DND-41 (cell line): ENCODE data around the gene TMPRSS3.

Experiments
- ATAC-seq: fragments of 200-7000 bp; cut with Tn5 transposase; 3 replicates; pipeline ENCODE4 v1.9.1; 2021; ENCODE audit warnings: low read depth; ENCODE audit not compliant: insufficient read depth
- DNase-seq: peaks from one replicate; pipeline ENCODE4 v3.0.0-alpha.2; 2020
- H2AFZ ChIP-seq: 2 replicates; pipeline ENCODE4 v1.6.0; 2012; ENCODE audit warnings: low read depth, low read length
- H3K27ac ChIP-seq: 2 replicates; pipeline ENCODE4 v1.5.1; 2012; ENCODE audit warnings: low read length, inconsistent platforms
- H3K27me3 ChIP-seq: fragments of 200-600 bp; sonication (generic); 2 replicates; pipeline ENCODE4 v1.6.0; 2012; ENCODE audit warnings: low read length, mild to moderate bottlenecking, inconsistent platforms; ENCODE audit not compliant: insufficient read depth, poor library complexity
- H3K36me3 ChIP-seq: 2 replicates; pipeline ENCODE4 v1.5.1; 2012; ENCODE audit warnings: low read length, inconsistent platforms; ENCODE audit not compliant: insufficient read depth
- H3K4me1 ChIP-seq: 2 replicates; pipeline ENCODE4 v1.5.1; 2012; ENCODE audit warnings: mild to moderate bottlenecking, low read length; ENCODE audit not compliant: insufficient read depth
- H3K4me2 ChIP-seq: 2 replicates; pipeline ENCODE4 v1.6.0; 2012; ENCODE audit warnings: mild to moderate bottlenecking, moderate library complexity, low read length, inconsistent platforms; ENCODE audit not compliant: insufficient read depth
- H3K4me3 ChIP-seq, 2 experiments: fragments of 200-600 bp in 1 of 2; shearing (Covaris generic) in 1 of 2; 2 replicates each; pipeline ENCODE4 v1.5.1; 2012 to 2016; ENCODE audit warnings: inconsistent platforms in 2 of 2, low read length in 2 of 2, mild to moderate bottlenecking in 2 of 2, low read depth in 1 of 2, moderate library complexity in 1 of 2
- H3K79me2 ChIP-seq: 2 replicates; pipeline ENCODE4 v1.6.0; 2012; ENCODE audit warnings: low read length, inconsistent platforms; ENCODE audit not compliant: insufficient read depth
- H3K9ac ChIP-seq: 2 replicates; pipeline ENCODE4 v1.6.0; 2012; ENCODE audit warnings: low read depth, mild to moderate bottlenecking, inconsistent platforms, low read length, moderate library complexity
- H3K9me3 ChIP-seq: 2 replicates; pipeline ENCODE4 v1.5.1; 2012; ENCODE audit warnings: low read length, moderate library complexity, mild to moderate bottlenecking, inconsistent platforms; ENCODE audit not compliant: insufficient read depth, severe bottlenecking
- H4K20me1 ChIP-seq: 2 replicates; pipeline ENCODE4 v1.6.0; 2012; ENCODE audit warnings: low read length; ENCODE audit not compliant: insufficient read depth
- EZH2 ChIP-seq: IDR thresholded peaks from 3 replicates; pipeline ENCODE4 v1.6.1; 2012; ENCODE audit warnings: borderline replicate concordance, low read depth, mild to moderate bottlenecking, moderate library complexity, low read length, inconsistent platforms; ENCODE audit not compliant: severe bottlenecking
- TF ChIP-seq, protein P1 (sequence below): IDR thresholded peaks from 2 replicates; pipeline ENCODE4 v1.5.1; 2012; ENCODE audit warnings: borderline replicate concordance, low read length, moderate library complexity, mild to moderate bottlenecking; ENCODE audit not compliant: poor library complexity, severe bottlenecking; ENCODE audit errors: extremely low read depth

Gene TMPRSS3

DNA sequence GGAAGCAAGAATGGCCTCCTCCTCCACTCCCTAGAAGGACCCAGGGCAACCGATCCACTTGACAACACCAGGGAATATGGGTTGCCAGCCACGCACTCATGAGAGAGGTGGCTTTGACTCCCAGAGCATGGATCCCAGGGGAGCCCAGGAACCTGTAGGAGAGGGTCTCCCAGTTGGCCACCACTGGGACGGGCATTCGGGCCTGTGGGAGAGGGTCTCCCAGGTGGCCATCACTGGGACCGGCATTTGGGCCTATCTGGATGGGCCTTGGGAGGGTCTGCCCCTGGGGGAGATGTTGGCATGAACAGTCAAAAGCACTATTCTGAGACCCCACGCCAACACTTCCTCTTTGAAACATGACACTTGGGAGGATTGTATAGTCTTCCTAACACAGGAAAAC is 30.1 kb downstream of the TMPRSS3 start:
- Histone ChIP-seq H3K36me3 (no peaks in the 10 kb centered on the region), H3K9ac (no peak overlapping the region), H2AFZ (no peak overlapping the region), H3K9me3 (no peaks in the 10 kb centered on the region), H3K27me3 (no peaks in the 10 kb centered on the region), H3K27ac (no peak overlapping the region), H3K4me2 (no peak overlapping the region), H3K4me3 (no peak overlapping the region), H3K79me2 (no peaks in the 10 kb centered on the region), H4K20me1 (no peaks in the 10 kb centered on the region), H3K4me1 (no peaks in the 10 kb centered on the region)
- ATAC-seq (no peak), DNase-seq (no peak)
- no peak for TF ChIP-seq EZH2
- TF ChIP-seq, protein P1, sequence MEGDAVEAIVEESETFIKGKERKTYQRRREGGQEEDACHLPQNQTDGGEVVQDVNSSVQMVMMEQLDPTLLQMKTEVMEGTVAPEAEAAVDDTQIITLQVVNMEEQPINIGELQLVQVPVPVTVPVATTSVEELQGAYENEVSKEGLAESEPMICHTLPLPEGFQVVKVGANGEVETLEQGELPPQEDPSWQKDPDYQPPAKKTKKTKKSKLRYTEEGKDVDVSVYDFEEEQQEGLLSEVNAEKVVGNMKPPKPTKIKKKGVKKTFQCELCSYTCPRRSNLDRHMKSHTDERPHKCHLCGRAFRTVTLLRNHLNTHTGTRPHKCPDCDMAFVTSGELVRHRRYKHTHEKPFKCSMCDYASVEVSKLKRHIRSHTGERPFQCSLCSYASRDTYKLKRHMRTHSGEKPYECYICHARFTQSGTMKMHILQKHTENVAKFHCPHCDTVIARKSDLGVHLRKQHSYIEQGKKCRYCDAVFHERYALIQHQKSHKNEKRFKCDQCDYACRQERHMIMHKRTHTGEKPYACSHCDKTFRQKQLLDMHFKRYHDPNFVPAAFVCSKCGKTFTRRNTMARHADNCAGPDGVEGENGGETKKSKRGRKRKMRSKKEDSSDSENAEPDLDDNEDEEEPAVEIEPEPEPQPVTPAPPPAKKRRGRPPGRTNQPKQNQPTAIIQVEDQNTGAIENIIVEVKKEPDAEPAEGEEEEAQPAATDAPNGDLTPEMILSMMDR = no peak

DNA sequence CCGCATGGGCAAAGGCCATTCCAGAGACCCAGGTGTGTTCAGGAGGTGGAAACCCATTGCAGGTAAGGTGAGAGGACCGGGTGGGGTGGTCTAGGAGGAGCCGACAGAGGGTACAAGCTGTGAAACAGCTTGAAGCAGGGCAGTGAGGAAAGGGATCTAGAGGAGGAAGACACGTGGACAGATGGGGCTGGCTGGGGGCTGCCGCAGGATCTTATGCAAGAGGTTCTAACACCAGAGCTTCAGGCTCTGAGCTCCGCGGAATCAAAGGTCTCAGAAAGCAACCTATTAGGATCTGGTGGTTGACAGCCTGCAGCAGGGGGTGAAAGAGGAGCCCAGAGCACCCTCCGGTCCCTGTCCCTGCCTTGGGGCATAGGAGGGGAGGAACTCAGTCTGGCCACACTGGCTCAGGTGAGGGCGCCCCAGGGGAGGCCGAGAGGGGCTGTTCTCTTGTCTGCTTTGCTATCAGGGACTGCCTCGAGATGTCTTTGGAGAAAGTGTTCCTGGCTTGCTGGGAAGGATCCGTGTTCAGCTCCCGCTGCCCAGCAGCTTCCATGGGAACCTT is 31.5 kb downstream of the TMPRSS3 start:
- Histone ChIP-seq H3K4me2 (no peak overlapping the region), H3K9ac (no peak overlapping the region), H3K4me3 (no peak overlapping the region), H3K27me3 (no peaks in the 10 kb centered on the region), H3K9me3 (no peaks in the 10 kb centered on the region), H3K4me1 (no peaks in the 10 kb centered on the region), H3K27ac (no peak overlapping the region), H2AFZ (no peak overlapping the region), H3K79me2 (no peaks in the 10 kb centered on the region), H3K36me3 (no peaks in the 10 kb centered on the region), H4K20me1 (no peaks in the 10 kb centered on the region)
- DNase-seq (no peak), ATAC-seq (no peak)
- TF ChIP-seq, protein P1 = no peak
- TF ChIP-seq EZH2 = no peak

DNA sequence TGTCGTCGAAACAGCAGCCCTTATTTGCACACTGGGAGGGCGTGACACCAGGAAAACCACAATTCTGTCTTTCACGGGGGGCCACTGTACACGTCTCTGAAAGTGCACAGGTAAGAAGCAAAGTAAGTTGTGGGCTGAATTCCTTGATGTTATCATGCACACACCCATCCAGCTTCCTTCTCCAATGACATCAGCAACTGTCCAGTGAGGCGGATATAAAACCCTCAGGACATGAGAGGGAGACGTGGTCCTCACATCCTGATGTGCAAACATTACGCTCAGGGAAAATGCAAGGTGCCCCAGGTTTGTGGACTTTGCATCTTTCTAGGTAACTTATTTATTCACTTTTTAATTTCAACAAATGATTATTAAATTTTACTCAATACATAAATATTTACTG is 32.5 kb downstream of the TMPRSS3 start:
- no peaks in the 10 kb centered on the region for H3K4me1 ChIP-seq
- no peak overlapping the region for H3K9ac ChIP-seq
- no peaks in the 10 kb centered on the region for H3K79me2 ChIP-seq
- no peaks in the 10 kb centered on the region for H3K27me3 ChIP-seq
- ATAC-seq = no peak
- no peaks in the 10 kb centered on the region for H3K36me3 ChIP-seq
- no peak overlapping the region for H3K4me2 ChIP-seq
- no peaks in the 10 kb centered on the region for H3K9me3 ChIP-seq
- no peak overlapping the region for H2AFZ ChIP-seq
- no peak overlapping the region for H3K27ac ChIP-seq
- H4K20me1 ChIP-seq = no peaks in the 10 kb centered on the region
- H3K4me3 ChIP-seq = no peak overlapping the region
- DNase-seq = no peak
- TF ChIP-seq EZH2 = no peak
- TF ChIP-seq, protein P1 = no peak

GRCh38 chr21:42362700-42363099 is 33.2 kb downstream of the TMPRSS3 start:
- TF ChIP-seq EZH2 = no peak
- TF ChIP-seq, protein P1 = no peak
- H3K4me1 ChIP-seq = no peaks in the 10 kb centered on the region
- no peaks in the 10 kb centered on the region for H3K9me3 ChIP-seq
- no peaks in the 10 kb centered on the region for H3K36me3 ChIP-seq
- no peak for DNase-seq
- no peak for ATAC-seq
- no peaks in the 10 kb centered on the region for H3K79me2 ChIP-seq
- H4K20me1 ChIP-seq = no peaks in the 10 kb centered on the region
- H3K9ac ChIP-seq = no peak overlapping the region
- no peak overlapping the region for H3K4me3 ChIP-seq
- H3K4me2 ChIP-seq = no peak overlapping the region
- no peak overlapping the region for H3K27ac ChIP-seq
- no peak overlapping the region for H2AFZ ChIP-seq
- no peaks in the 10 kb centered on the region for H3K27me3 ChIP-seq
